Activated T-cell treated with anti-CD3 and anti-CD28 coated beads for 48 hours (primary cell): ENCODE measurements around the gene CAMK4.

Source experiments
- DNase-seq: peaks from one replicate; pipeline ENCODE4 v3.0.0-alpha.2; 2020; ENCODE audit warnings: low read depth

CAMK4 gene

GRCh38 chr5:111537141-111538024 lies 313.2 kb downstream of the CAMK4 start:
- DNase-seq: no peak
